GM21723 (cell line): Measurements from ENCODE around the gene PTPRM.

ENCODE experiments used
- ATAC-seq: cut with Tn5 transposase; IDR thresholded peaks from one replicate; pipeline ENCODE4 v1.9.1; 2021; ENCODE audit warnings: mild to moderate bottlenecking, moderate library complexity; ENCODE audit not compliant: unreplicated experiment

The PTPRM gene

DNA sequence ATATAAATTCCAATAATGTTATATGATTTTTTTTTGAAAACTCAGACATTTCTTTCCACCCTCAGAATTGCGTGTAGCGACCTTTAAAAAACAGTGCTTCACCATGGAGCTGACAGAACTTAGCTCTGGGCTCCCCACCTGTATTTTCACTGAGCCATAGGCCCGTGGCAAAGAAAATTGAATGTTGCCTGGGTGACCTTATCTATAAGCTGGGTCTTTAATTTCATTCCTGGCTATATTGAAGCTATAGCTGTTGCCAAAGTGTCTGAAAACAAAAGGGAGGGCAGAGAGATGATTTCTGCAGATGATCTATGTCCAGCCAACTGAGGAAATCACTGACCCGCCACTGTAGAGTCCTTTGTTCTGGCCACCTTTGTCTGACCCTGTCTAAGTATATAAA lies 411.7 kb downstream of the PTPRM start:
- no peak for ATAC-seq

DNA sequence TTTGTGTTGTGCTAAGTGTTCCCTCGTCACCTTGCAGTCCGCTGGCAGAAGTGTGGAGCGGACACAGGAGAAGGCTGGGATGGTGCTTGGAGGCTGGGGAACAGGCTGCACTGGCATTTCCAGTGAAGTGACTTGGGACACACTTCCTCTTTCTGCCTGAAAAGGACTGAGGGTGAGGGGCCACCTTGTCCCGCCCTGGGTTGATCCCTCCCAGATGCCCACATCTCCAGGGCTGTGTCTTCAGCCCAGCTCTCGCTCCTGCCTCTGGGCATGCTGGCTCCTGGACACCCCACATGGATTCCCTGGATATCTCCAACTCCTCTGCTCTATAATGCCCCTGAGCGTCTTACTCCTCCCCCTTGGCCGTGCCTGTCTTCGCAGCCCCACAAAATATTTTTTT lies 412.6 kb downstream of the PTPRM start:
- no peak for ATAC-seq

DNA sequence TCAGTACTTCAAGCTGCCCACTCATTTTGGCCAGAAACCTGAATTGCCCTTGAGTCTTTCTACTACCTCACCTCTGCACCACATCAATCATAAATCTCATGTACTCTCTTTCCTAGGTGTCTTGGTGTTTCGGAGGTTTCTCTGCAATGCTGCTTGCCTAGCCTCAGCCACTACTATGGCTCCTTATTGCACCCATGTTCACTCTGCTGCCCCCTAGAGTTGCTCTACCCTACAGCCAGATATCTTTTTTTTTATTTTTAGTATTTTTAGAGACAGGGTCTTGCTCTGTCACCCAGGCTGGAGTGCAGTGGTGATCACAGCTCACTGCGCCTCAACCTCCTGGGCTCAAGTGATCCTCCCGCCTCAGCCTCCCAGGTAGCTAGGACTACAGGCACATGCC lies 413.0 kb downstream of the PTPRM start:
- ATAC-seq: no peak

DNA sequence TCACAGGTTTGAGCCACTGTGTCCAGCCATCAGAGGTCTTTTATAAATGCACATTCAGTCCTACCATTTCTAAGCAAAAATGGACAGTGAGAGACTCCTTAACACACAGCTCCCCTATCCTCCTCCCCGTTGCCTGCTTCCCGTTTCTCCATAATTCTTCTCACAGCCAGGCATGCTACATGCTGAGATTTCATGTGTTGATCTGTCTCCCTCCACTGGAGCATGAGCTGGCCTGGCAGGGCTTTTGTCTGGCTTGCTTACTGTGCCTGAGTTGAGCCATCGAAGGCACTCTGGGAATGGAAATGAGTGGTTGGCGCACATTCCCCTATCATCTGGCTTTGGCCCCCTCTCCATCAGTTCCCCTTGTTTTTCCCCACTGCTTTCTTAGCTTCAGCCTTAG lies 413.5 kb downstream of the PTPRM start:
- ATAC-seq: no peak

DNA sequence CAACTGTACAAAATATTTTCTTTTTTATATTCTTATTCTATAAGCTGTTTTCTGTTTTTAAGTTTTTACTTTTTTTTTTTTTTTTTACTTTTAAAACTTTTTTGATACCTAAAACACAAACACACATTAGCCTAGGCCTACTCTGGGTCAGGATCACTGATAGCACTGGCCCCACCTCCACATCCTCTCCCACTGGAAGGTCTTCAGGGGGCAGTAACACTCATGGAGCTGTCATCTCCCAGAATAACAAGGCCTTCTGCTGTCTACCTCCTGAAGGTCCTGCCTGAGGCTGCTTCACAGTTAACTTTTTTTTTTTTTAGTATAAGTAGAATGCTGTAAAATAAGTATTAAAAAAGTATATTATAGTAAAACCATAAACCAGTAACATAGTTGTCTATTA lies 415.1 kb downstream of the PTPRM start:
- ATAC-seq: no peak

DNA sequence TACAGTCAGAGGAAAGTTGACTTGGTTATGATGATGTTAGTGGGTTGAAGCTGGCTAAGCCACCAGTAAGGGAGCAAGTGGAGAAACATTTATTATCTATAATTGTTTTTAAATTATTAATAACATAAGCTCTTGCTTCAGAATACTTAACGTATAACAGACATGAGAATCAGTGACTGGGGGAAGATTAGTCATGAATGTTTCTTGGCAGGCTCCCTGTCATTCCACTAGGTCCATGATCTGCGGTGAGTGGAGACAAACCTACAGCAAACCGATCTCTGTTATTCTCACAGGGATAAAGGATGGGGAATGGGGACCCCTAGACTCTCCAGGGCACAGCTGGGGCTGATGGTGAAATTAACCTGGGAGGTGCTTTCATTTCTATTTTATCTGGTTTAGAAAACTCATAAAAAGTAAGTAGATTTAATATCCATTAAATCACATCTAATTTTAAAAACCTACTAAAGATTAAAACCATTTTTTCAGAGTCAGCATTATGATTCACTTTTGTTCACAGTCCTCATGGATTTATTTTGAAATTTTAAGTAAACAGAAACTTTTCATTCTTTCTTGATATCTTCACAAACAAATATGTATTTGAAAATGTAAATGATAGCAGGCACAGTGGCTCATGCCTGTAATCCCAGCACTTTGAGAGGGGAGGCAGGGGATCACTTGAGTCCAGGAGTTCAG lies 420.3 kb downstream of the PTPRM start:
- no peak for ATAC-seq

DNA sequence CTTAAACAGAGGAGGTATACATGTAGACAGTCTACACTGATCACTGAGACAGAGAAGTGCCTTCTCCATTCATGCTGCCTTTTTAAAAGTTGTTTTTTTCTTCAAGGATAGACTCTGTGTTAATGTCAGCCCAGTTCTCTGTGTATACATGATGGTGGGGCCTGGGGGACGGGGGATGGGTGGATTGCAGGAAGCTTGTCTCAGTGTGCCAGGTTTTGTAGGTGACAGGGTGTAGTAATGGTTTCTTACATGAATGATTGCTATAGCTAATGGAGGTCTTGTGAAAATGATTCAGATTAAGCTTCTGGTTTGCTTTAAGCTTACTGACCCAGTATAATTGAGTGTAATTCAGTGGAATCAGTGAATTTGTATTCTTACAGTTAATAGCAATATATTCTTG lies 423.6 kb downstream of the PTPRM start:
- no peak for ATAC-seq

DNA sequence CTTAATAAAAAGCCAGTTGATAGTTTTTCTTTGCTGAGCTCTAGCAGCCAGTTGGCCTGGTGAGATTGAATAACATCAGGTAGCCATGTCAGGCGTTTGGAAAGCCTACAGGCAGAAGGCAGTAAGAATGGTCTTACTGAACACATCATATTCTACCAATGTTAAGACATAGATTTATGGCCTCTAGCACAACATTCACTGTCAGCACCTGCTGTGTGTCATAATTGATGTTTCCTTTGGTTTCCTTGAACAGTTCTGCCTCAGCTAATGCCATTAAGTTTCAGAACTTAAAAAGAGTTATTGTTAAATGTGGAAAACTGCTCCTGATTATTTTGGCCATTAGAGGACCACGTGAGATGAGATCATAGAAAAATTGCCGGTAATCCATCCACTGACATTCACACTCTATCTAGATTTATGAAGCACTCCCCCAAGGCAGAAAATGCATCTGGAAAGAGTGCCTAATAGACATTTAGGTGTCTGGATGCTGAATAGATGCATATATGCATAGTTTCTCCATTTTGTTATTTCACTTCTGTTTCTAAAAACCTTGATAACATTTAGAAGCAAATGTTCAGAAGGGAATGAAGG lies 434.7 kb downstream of the PTPRM start:
- ATAC-seq: no peak

DNA sequence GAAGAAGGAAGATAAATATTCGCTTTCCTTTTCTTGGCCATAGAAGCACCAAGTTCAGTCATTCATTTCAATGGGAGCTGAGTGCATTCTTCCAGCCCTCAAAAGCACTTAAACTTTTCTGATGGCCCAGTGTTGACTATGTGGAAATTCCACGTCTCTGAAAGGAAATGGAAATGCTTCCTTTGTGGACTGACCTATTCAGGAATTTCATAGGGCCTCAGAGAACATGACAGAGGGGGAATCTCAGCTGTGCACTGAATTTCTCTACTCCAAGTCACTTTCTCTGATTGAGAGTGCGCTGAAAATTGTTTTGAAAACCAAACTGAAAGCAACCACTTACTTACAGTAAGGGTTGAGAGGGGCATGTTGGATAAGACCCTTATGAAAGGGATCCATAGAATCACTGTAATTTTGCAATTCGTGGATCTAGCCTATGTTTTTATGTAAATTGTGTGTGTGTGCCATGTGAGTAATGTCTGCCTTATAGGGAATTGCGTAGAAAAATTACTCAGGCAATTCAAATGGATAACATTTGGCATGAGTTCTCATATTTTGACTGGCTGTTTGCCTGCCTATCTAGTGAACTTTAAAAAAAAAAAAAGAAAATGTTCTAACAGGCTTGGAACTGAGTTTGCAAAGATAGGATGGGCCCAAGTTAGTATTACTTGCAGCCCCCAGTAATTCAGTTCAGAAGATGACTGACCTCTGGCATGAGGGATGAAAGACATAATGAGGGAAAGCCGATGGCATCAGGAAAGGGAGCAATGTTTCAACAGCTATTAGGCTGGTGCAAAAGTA lies 437.0 kb downstream of the PTPRM start:
- ATAC-seq: no peak

DNA sequence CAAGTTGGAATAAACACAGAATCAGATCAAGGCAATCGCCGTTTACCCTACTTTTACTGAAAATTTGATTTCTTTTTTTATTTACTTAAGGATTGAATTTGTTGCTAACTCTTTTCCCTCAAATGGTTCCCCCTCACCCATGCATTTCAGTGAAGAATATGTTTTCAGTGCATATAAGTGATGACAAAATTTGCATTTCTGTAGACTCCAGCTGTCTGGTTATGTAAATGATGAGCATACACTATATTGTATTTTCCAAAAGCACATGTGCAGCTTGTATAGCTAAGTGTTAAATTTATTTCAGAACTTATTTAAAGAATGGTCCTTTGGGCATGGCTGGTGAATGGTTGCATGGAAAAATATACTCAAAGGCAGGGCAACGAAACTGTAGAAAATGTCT lies 437.7 kb downstream of the PTPRM start:
- no peak for ATAC-seq

DNA sequence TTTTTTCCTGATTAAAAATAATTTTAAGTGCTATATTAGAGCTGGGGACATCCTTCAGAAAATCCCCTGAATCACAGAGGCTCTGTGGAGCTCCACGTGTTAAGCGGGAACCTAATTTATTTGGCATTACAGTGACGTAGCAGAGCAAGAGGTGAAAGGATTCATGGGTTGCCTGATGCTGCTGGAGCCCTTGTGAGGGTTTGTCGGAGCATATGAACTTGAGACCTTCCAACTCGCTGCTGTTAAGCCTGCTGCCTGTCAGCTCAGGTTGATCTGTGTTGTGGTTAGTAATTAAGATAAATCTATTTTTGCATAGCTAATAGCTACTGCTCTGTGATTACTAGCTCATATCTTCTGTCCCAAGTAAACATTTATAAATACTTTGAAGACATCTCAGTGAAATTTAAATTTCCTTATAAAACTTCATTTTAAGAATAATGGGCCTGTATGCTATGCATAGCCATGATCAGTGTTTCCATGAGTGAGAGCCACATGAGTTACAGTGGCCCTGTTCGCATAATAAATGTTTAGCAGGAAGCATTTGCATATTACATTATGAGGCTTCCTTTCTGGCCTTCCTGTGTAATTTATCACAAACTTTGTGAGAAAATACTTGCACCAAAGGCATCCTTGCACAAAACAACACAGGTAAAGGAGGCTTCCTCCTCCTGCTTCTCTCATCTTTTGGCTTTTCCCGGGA lies 438.9 kb downstream of the PTPRM start:
- no peak for ATAC-seq

DNA sequence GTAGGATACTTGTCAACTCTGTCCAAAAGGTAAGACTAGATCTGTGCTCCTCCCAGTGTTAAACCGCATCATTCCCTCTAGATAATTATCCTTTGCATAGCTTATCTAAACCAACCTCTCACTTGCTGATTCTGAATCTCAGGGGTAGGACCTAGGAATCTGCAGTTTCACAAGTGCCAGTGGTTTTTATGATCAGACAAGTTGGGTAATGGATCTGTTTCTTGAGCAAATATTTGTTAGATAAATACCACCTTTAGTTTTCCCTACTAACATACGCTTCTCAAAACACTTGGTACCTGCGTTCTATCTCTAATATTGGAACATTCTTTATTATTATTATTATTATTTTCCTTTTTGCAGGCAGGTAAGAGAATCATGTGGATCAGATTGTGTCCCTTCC lies 439.9 kb downstream of the PTPRM start:
- no peak for ATAC-seq

DNA sequence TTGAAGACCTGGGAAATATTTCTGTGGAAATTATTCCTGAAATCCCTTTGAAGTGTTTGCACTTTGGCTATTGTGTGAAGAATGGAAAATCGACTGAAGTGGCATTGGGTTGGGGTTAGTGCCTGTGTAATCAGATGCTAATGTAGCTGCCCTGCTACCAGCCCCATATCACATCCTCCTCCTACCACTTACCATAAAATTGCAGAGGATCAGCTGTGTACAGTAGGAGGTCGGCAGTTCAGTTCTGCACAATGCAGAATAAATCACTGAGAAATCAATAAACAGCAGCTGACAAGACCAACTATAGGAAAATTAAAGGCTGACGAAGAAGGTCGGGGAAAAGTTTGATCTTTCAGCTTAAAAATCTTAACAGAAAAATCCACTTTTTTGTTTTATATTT lies 440.9 kb downstream of the PTPRM start:
- ATAC-seq: no peak

DNA sequence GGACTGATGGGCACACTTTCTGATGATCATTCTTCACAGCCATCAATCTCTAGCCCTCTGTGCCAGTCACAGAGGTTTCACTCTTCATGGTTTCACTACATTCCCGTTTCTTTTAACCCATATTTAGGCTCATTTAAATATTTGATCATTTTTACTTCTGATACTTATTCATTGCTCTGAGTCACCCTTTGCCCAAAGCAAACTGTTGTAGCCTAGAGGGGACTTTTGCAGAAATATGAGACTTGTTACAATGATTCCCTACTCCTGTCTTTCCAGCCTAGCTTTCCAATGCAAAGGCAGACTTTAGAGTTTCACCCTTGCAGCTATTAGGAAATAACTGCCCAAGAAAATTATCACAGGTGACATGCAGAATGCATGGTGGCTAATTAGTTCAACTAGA lies 444.2 kb downstream of the PTPRM start:
- ATAC-seq: no peak

DNA sequence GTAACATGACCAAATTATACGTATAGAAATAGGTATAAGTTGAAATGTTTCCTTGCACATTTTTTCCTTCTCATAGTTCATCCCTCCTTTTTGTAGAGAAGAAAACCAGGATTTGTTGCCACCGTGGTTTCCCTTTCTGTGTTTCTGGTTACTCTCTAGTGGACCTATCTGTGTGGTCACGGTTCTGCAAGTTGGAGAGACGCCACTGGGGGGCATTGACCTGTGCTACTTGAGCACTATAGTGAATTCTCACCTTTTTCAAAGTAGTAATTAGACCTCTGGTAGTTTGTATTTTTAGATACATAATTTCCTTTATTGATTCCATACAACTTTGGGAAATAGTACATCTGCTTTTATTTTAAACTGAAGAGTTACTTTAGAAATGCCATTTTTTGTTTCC lies 444.8 kb downstream of the PTPRM start:
- ATAC-seq: no peak

DNA sequence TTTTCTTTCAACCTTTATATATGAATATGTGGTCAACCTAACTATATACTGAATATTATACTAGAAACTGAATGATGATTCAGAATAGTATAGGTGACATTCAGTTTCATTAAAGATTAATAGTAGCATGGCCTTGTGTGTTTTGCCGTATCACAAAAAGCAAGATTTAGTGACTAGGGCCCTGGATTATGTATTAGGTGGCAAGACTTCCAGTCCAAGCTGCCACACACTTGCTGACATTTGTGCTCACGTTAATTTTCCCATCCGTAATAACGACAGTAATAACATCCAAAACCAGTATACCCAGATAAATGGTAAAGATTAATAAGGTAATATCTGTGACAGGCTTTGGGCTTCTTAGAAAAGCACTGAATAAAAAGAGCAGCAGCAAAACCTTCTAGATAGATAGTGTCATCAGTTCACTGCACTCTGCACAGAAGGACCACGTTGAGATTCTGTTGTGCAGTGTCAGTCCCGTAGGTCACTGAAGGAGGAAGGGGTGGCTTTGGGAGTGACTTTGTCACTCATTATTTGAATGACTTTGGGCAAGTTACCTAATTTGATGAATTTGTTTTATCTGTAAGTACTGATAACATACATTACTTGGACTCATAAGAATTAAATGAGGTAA lies 451.7 kb downstream of the PTPRM start:
- no peak for ATAC-seq

DNA sequence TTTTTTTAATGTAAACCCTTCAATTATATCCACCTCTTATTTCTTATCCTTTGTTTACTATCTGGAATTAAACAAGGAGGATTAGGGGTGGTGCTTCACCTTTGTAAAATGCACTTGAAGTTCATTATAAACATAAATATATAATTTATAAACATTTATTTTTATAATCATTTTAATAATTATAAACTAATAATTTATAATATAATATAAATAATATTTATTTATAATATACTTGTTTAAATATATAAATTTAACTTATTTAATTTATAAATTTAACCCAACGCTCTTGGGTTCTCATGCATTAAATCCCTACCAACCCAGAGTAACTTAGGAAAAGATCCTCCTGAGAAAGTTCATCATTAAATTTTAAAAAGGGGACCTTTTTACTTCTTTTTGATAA lies 452.5 kb downstream of the PTPRM start:
- no peak for ATAC-seq

DNA sequence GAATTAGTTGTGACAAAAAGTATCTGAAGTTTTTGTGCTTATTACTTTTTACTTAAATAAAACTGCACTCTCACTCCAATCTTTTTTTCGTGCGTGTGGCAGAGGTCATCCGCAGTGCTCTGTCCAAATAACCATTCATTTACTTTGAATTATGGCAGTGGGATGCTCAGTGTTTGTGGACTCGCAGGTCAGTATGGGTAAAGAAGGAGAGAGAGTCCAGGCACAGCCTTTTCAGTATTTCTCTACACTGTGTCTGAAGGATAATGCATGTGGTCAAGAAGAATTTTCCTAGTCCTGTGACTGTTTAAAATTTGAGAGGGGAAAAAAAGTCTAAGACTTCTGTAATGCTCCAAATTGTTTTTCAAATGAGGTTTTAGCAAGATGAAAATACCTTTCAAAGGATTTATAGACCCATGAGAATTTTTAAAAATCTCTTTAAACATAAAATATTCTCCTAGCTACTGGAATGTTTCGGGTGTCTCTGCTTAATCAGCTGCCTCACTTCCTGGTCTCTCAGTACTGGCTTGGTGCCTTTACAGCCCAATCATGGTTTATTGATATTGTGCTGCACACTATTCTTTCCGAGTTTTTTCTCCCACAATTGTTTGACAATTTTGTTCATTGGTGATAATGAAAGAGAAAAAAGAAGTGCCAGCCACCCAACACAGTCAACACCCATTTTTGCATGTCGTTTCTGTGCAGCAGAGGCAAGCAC lies 453.2 kb downstream of the PTPRM start:
- no peak for ATAC-seq

DNA sequence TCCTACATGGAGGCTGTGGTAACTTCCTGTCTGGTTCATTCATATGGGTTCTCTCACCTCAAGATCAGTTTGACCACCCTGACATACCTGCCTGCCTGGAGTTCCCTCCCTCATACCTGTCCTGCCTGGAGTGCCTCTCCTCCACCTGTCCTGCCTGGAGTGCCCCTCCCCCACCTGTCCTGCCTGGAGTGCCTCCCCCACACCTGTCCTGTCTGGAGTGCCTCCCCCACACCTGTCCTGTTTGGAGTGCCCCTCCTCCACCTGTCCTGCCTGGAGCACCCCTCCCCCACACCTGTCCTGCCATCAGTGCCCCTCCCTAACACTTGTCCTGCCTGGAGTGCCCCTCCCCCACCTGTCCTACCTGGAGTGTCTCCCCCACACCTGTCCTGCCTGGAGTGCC lies 461.9 kb downstream of the PTPRM start:
- no peak for ATAC-seq

DNA sequence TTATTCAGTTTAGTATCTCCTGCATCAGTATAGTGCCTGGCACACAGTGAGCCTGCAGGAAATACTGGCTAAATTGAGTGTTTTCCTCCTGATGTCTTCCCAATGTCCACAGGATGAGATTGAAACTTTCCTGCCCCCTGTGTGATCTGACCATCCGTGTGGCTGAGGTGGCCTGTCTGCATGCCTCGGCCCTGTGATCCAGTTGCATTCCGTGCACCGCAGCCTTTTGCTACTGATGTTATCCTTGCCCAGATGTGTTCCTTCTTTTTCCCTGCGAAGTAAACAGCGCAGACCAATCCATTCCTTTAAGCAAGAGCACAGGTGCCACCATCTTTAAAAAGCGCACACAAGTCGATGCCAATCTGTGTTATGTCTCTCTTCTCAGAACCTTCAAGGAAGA lies 462.6 kb downstream of the PTPRM start:
- no peak for ATAC-seq

DNA sequence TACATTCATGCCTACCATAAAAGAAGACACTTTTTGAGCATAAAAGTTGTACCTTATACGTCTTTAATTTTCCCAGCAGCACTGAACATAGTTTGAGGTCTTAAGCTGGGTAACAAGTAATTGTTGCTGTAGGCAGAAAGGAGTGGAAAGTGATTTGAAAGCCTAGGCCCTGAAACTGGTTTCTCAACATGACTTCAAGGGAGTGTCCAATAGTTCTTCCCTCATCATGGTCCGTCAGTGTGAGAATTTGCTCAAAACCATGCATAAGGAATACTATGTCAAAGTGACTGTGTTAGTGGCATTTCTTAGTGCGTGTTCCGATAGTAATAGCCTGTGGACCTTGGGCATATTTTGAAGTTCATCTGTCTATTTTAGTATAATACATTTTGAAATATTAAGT lies 463.1 kb downstream of the PTPRM start:
- ATAC-seq: no peak
